ENCODE data around the gene MYO5B.

Gene MYO5B

GRCh38 chr18:49875155-49875554, 319.8 kb downstream of the MYO5B start:
- H3K4me3 ChIP-seq (ENCODE audit: low read depth, low read length), result no peak overlapping the region

GRCh38 chr18:49874238-49874637, 320.7 kb downstream of the MYO5B start:
- H3K4me3 ChIP-seq (ENCODE audit: low read depth, low read length), result no peak overlapping the region
- no peak for TF ChIP-seq CTCF (IDR thresholded peaks at IDR 0.05; ENCODE audit: low read depth, low read length)

More at GRCh38 chr18:49875155-49875554, 319.8 kb downstream of the MYO5B start:
- TF ChIP-seq CTCF (IDR thresholded peaks at IDR 0.05; ENCODE audit: low read depth, low read length), result no peak

- no peak for TF ChIP-seq CTCF (IDR thresholded peaks at IDR 0.05; ENCODE audit: low read depth, low read length)
Measured at GRCh38 chr18:49869354-49869753, 325.6 kb downstream of the MYO5B start.

GRCh38 chr18:49866680-49867079, 328.3 kb downstream of the MYO5B start:
- no peak for TF ChIP-seq CTCF (IDR thresholded peaks at IDR 0.05; ENCODE audit: low read depth, low read length)
- no peak overlapping the region for H3K4me3 ChIP-seq (ENCODE audit: low read depth, low read length)

More at GRCh38 chr18:49869354-49869753, 325.6 kb downstream of the MYO5B start:
- H3K4me3 ChIP-seq (ENCODE audit: low read depth, low read length), result no peak overlapping the region

GRCh38 chr18:49865401-49865800, 329.5 kb downstream of the MYO5B start:
- H3K4me3 ChIP-seq (ENCODE audit: low read depth, low read length), result no peak overlapping the region
- TF ChIP-seq CTCF (IDR thresholded peaks at IDR 0.05; ENCODE audit: low read depth, low read length), result no peak

GRCh38 chr18:49863769-49864621, 331.0 kb downstream of the MYO5B start:
- TF ChIP-seq CTCF (IDR thresholded peaks at IDR 0.05; ENCODE audit: low read depth, low read length), result no peak

GRCh38 chr18:49862656-49863385, 332.1 kb downstream of the MYO5B start:
- no peak overlapping the region for H3K4me3 ChIP-seq (ENCODE audit: low read depth, low read length)
- TF ChIP-seq CTCF (IDR thresholded peaks at IDR 0.05; ENCODE audit: low read depth, low read length), result no peak

More at GRCh38 chr18:49863769-49864621, 331.0 kb downstream of the MYO5B start:
- no peak overlapping the region for H3K4me3 ChIP-seq (ENCODE audit: low read depth, low read length)
